Natural killer cell (primary cell): ENCODE measurements around the gene RHEBL1. TPM values are rescaled to one million over a fixed set of nuclear protein-coding genes. Genes with fewer than 3 reads are reported as not detected.
A peak's percentile ranks its signal among the peaks of the same experiment; 100 is the strongest.

ENCODE experiments used
- ATAC-seq, 3 donors: fragments of 150-1000 bp in 2 of 3; fragments of 200-7000 bp in 1 of 3; cut with Tn5 transposase; 1 replicate in 1 of 3; 2 replicates in 2 of 3; pipeline ENCODE4 v1.10.0; 2021; ENCODE audit warnings: mild to moderate bottlenecking in 2 of 3, moderate library complexity in 2 of 3
- DNase-seq, 2 donors: peaks; one replicate each; pipeline versions ENCODE4 v3.0.0 to v3.0.0-alpha.2; 2013 to 2021; ENCODE audit warnings: mixed read lengths in 1 of 2
- H3K27ac ChIP-seq: one replicate; pipeline ENCODE4 v1.5.1; 2013; ENCODE audit warnings: mild to moderate bottlenecking, low read length
- H3K27me3 ChIP-seq: one replicate; pipeline ENCODE4 v1.6.1; 2013; ENCODE audit warnings: low read length; ENCODE audit not compliant: control insufficient read depth, insufficient read depth
- H3K36me3 ChIP-seq: one replicate; pipeline ENCODE4 v1.6.1; 2013; ENCODE audit warnings: low read length; ENCODE audit not compliant: control insufficient read depth, insufficient read depth
- H3K4me1 ChIP-seq: one replicate; pipeline ENCODE4 v1.6.1; 2013; ENCODE audit warnings: low read length; ENCODE audit not compliant: control insufficient read depth, insufficient read depth
- H3K4me3 ChIP-seq: one replicate; pipeline ENCODE4 v1.5.1; 2013; ENCODE audit warnings: low read length
- H3K9me3 ChIP-seq: one replicate; pipeline ENCODE4 v1.6.1; 2013; ENCODE audit warnings: low read length; ENCODE audit not compliant: control insufficient read depth, insufficient read depth
- H3K27ac Mint-ChIP-seq, 2 donors: one replicate each; pipeline ENCODE4 v1.8.0; 2022; ENCODE audit warnings: mild to moderate bottlenecking in 2 of 2, mixed read lengths in 2 of 2, moderate library complexity in 1 of 2
- H3K27me3 Mint-ChIP-seq, 2 donors: one replicate each; pipeline ENCODE4 v1.8.0; 2022; ENCODE audit warnings: low read depth in 2 of 2, mixed read lengths in 2 of 2
- H3K36me3 Mint-ChIP-seq: one replicate; pipeline ENCODE4 v1.8.0; 2022; ENCODE audit warnings: mixed read lengths
- H3K4me1 Mint-ChIP-seq, 2 donors: one replicate each; pipeline ENCODE4 v1.8.0; 2022; ENCODE audit warnings: mixed read lengths in 2 of 2
- H3K4me3 Mint-ChIP-seq: one replicate; pipeline ENCODE4 v1.8.0; 2022; ENCODE audit warnings: mild to moderate bottlenecking, moderate library complexity, mixed read lengths
- H3K9me3 Mint-ChIP-seq, 2 donors: one replicate each; pipeline ENCODE4 v1.8.0; 2022; ENCODE audit warnings: mixed read lengths in 2 of 2
- CTCF ChIP-seq: fragments of 200-600 bp; IDR thresholded peaks from one replicate; pipeline ENCODE4 v1.8.0; 2022; ENCODE audit warnings: antibody characterized with exemption
- WGBS: methylation state at CpG from one replicate; pipeline ENCODE4 v1.1.7; 2013; ENCODE audit warnings: missing lambda C conversion rate; ENCODE audit not compliant: insufficient coverage; 5-methylcytosine and 5-hydroxymethylcytosine counted together
- intact Hi-C: fragments of 100-400 bp; cut with micrococcal nuclease; formaldehyde crosslinking; loops from one replicate; pipeline ENCODE4 v1.14.2; 2022
- total RNA-seq, 4 donors: library from RNA; stranded (reverse); fragments of 120-200 nt in 1 of 4; gene quantifications; one replicate each; pipeline versions ENCODE4 v1.2.3 to v1.2.4, GENCODE V29; 2013 to 2022

The RHEBL1 gene
- total RNA-seq, 3 donors from 2014 or later (not counting 1 experiment from before 2014, with no cell fraction given), result 6.3 to 11.6 (median 11.1) TPM

GRCh38 chr12:49088932-49089330, 19.2 kb upstream of the RHEBL1 start:
- TF ChIP-seq CTCF, result no peak
- Mint-ChIP-seq H3K9me3 (no peaks in the 10 kb centered on the region), H3K36me3 (no peaks in the 10 kb centered on the region), H3K4me3 (no peak overlapping the region), H3K27ac (no peak overlapping the region), H3K4me1 (peaks cover 19 to 43% of the 10 kb centered on the region in 2 donors), H3K27me3 (peaks cover 16 to 46% of the 10 kb centered on the region in 2 donors)
- H3K4me3 ChIP-seq, result no peak overlapping the region
- intact Hi-C loops, result loop anchor here (1.0 to 2.0 kb wide), 3 partner anchors 22 to 146 kb away; partner anchors contain the start of gene LMBR1L
- no peaks in the 10 kb centered on the region for H3K36me3 ChIP-seq
- no peaks in the 10 kb centered on the region for H3K9me3 ChIP-seq
- no peak for ATAC-seq
- no peak overlapping the region for H3K27ac ChIP-seq
- peaks cover 48% of the 10 kb centered on the region for H3K27me3 ChIP-seq
- no peak for DNase-seq
- 64% methylated on average over 6 of the region's 6 CpGs for WGBS
- H3K4me1 ChIP-seq, result peaks cover 53% of the 10 kb centered on the region

GRCh38 chr12:49088150-49088931, 18.6 kb upstream of the RHEBL1 start:
- ATAC-seq (peak; percentile 88 to 94 (median 93)), DNase-seq (peak; percentile 62 to 92)
- intact Hi-C loops, result loop anchor here (1.0 to 2.0 kb wide), 3 partner anchors 22 to 146 kb away; partner anchors contain the start of gene LMBR1L
- WGBS, result 2% methylated on average over 17 of the region's 18 CpGs
- Mint-ChIP-seq H3K4me1 (peaks cover 13 to 38% of the 10 kb centered on the region in 2 donors), H3K9me3 (no peaks in the 10 kb centered on the region), H3K27me3 (peaks cover 10 to 40% of the 10 kb centered on the region in 2 donors), H3K4me3 (peak overlapping the region; percentile 36), H3K36me3 (no peaks in the 10 kb centered on the region), H3K27ac (no peak overlapping the region)
- Histone ChIP-seq H3K27me3 (peaks cover 42% of the 10 kb centered on the region), H3K27ac (no peak overlapping the region), H3K9me3 (no peaks in the 10 kb centered on the region), H3K36me3 (no peaks in the 10 kb centered on the region), H3K4me1 (peaks cover 48% of the 10 kb centered on the region), H3K4me3 (no peak overlapping the region)
- peak; percentile 88 for TF ChIP-seq CTCF

- no peaks in the 10 kb centered on the region for H3K9me3 Mint-ChIP-seq
- Histone ChIP-seq H3K9me3 (no peaks in the 10 kb centered on the region), H3K36me3 (no peaks in the 10 kb centered on the region), H3K4me1 (peaks cover 31% of the 10 kb centered on the region), H3K27me3 (peaks cover 24% of the 10 kb centered on the region), H3K4me3 (no peak overlapping the region), H3K27ac (no peak overlapping the region)
- no peaks in the 10 kb centered on the region for H3K36me3 Mint-ChIP-seq
- H3K4me3 Mint-ChIP-seq, result no peak overlapping the region
- no peak for DNase-seq
- peaks cover 12 to 24% of the 10 kb centered on the region in 2 donors for H3K4me1 Mint-ChIP-seq
- ATAC-seq, result no peak
- H3K27ac Mint-ChIP-seq, result no peak overlapping the region
- WGBS, result 100% methylated on average over 2 of the region's 3 CpGs
- H3K27me3 Mint-ChIP-seq, result peaks cover 7 to 26% of the 10 kb centered on the region in 2 donors
- TF ChIP-seq CTCF, result no peak
- intact Hi-C loops, result no loop called here
Observed at GRCh38 chr12:49086116-49086515, 16.3 kb upstream of the RHEBL1 start.
